Progenitor cell of endocrine pancreas (in vitro differentiated cells): Measurements from ENCODE around the gene FRY. TPM values are rescaled to one million over a fixed set of nuclear protein-coding genes. Genes with fewer than 3 reads are reported as not detected.

Experiments used
- DNase-seq: peaks from one replicate; pipeline ENCODE4 v3.0.0; 2021; ENCODE audit warnings: low spot score; ENCODE audit not compliant: unreplicated experiment
- H3K27ac Mint-ChIP-seq: 2 replicates; pipeline ENCODE4 v1.8.0; 2021; ENCODE audit warnings: mild to moderate bottlenecking, moderate library complexity, mixed read lengths
- H3K27me3 Mint-ChIP-seq: 2 replicates; pipeline ENCODE4 v1.8.0; 2021; ENCODE audit warnings: mixed read lengths
- H3K36me3 Mint-ChIP-seq: 2 replicates; pipeline ENCODE4 v1.8.0; 2022; ENCODE audit warnings: mixed read lengths; ENCODE audit not compliant: insufficient read depth
- H3K4me1 Mint-ChIP-seq: 2 replicates; pipeline ENCODE4 v1.8.0; 2021; ENCODE audit warnings: low read depth, mixed read lengths
- H3K4me3 Mint-ChIP-seq: 2 replicates; pipeline ENCODE4 v1.8.0; 2021; ENCODE audit warnings: low read depth, mild to moderate bottlenecking, moderate library complexity, mixed read lengths
- H3K9me3 Mint-ChIP-seq: 2 replicates; pipeline ENCODE4 v1.8.0; 2021; ENCODE audit warnings: low read depth, mixed read lengths
- total RNA-seq: library from RNA; stranded (reverse); gene quantifications from 2 replicates; pipeline ENCODE4 v1.2.1, GENCODE V29; 2021
- TF ChIP-seq, protein P1 (sequence below): fragments of 200-600 bp; sonication (generic); IDR thresholded peaks from one replicate; pipeline ENCODE4 v1.5.0; 2021; ENCODE audit warnings: antibody characterized with exemption, mild to moderate bottlenecking; ENCODE audit not compliant: unreplicated experiment

FRY gene
- total RNA-seq, 1 donor from 2014 or later = 14.3 TPM

DNA sequence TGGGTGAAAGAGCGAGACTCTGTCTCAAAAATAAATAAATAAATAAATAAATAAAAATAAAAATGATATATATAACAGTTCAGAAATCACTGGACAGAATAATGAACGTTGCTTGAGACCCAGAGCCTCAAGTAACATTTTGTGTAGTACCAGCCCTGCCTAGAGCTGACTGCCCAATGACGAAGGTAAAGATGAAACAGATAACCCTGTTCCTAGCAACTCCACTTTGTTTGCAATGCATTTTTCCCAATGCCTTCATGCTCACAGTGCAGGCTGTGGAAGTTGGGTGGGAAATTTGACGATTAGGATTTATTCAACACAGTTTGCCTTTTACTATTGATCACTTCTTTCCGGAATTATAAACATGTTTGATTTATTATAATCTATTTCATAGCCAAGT is 22.2 kb upstream of the FRY start:
- Mint-ChIP-seq H3K9me3 (no peaks in the 10 kb centered on the region), H3K27me3 (no peaks in the 10 kb centered on the region), H3K36me3 (no peaks in the 10 kb centered on the region), H3K4me1 (peaks cover 4% of the 10 kb centered on the region), H3K27ac (no peak overlapping the region), H3K4me3 (no peak overlapping the region)
- TF ChIP-seq, protein P1, sequence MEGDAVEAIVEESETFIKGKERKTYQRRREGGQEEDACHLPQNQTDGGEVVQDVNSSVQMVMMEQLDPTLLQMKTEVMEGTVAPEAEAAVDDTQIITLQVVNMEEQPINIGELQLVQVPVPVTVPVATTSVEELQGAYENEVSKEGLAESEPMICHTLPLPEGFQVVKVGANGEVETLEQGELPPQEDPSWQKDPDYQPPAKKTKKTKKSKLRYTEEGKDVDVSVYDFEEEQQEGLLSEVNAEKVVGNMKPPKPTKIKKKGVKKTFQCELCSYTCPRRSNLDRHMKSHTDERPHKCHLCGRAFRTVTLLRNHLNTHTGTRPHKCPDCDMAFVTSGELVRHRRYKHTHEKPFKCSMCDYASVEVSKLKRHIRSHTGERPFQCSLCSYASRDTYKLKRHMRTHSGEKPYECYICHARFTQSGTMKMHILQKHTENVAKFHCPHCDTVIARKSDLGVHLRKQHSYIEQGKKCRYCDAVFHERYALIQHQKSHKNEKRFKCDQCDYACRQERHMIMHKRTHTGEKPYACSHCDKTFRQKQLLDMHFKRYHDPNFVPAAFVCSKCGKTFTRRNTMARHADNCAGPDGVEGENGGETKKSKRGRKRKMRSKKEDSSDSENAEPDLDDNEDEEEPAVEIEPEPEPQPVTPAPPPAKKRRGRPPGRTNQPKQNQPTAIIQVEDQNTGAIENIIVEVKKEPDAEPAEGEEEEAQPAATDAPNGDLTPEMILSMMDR = no peak
- DNase-seq = no peak

DNA sequence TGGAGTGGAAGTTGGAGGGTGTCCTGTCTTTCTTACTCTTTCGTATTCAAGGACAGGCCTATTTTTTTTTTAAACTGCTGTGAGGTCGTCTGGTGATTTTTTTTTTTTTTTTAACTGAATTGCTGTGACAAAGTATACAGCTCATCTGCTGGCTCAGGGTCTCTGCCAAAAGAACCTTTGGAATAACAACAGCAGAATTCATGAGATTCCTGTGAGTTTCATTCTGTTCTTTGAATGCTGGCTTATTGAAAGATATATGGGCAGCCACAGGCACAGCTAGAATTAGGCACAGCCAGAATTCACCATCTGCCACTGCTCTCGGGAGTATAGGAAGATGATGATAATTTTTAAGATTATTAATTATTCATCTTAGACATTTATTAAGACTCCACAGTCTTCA is 21.4 kb upstream of the FRY start:
- no peak for DNase-seq
- TF ChIP-seq, protein P1 = no peak
- no peaks in the 10 kb centered on the region for H3K36me3 Mint-ChIP-seq
- H3K9me3 Mint-ChIP-seq = no peaks in the 10 kb centered on the region
- H3K4me1 Mint-ChIP-seq = peaks cover 4% of the 10 kb centered on the region
- H3K4me3 Mint-ChIP-seq = no peak overlapping the region
- H3K27ac Mint-ChIP-seq = no peak overlapping the region
- no peaks in the 10 kb centered on the region for H3K27me3 Mint-ChIP-seq

DNA sequence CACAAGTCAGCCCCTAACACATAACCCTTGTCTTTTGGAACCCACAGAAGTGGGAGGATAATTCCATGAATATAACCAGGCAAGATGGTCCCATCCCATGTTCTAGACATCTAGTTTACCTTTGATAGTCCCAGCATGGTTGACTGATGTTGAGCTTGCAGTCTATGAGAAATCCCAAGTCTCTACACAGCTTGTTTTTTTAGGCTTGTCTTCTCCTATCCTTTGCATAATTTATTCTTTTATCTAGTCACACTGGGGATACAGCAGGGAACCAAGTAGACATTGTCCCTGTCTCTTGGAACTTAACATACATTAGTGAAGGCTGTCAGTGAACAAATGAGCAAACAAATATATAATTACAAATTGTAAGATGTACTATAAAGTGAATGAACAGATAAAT is 19.6 kb upstream of the FRY start:
- Mint-ChIP-seq H3K4me3 (no peak overlapping the region), H3K9me3 (no peaks in the 10 kb centered on the region), H3K4me1 (peaks cover 4% of the 10 kb centered on the region), H3K27ac (no peak overlapping the region), H3K36me3 (no peaks in the 10 kb centered on the region), H3K27me3 (no peaks in the 10 kb centered on the region)
- no peak for DNase-seq
- TF ChIP-seq, protein P1 = no peak

DNA sequence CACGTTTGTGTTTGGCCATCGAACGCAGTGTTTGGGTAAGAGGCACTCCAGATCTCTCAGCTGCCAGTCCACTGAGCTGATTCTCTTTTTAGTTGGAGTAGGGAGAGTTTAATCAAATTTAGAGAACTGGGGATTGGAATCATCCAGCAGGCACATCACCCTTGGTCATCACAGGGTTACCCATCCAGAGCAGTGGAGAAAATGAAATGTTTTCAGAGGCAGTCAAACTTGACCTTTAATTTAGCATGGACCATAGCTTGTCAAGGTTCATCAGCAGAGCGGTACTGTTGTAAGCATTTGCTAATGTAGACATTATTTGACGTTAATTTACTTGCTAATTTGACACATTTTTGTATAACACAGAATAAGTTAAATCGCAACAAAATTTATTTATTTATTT is 18.4 kb upstream of the FRY start:
- no peak overlapping the region for H3K27ac Mint-ChIP-seq
- DNase-seq = no peak
- H3K27me3 Mint-ChIP-seq = no peaks in the 10 kb centered on the region
- no peak overlapping the region for H3K4me3 Mint-ChIP-seq
- H3K36me3 Mint-ChIP-seq = no peaks in the 10 kb centered on the region
- peaks cover 4% of the 10 kb centered on the region for H3K4me1 Mint-ChIP-seq
- no peaks in the 10 kb centered on the region for H3K9me3 Mint-ChIP-seq
- TF ChIP-seq, protein P1 = no peak

DNA sequence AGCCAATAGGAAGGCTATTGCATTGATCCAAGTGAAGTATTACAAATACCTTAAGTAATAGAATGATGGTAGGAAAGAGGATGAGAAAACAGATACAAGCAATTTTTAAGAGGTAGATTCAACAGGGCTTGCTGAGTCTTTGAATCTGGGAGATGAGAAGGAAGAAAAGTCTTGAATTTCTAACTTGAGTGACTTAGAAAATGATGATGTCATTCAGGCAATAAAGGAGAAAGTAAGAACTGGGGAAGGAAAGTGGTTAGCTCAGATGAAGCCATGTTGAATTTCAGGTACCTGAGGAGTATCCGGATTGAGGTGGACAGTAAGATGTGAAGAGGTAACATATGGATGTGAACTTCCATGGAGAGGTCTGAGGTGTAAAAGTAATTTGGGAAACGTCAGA is 15.5 kb upstream of the FRY start:
- no peak overlapping the region for H3K27ac Mint-ChIP-seq
- H3K4me1 Mint-ChIP-seq = no peaks in the 10 kb centered on the region
- no peak for DNase-seq
- no peaks in the 10 kb centered on the region for H3K9me3 Mint-ChIP-seq
- no peaks in the 10 kb centered on the region for H3K27me3 Mint-ChIP-seq
- no peaks in the 10 kb centered on the region for H3K36me3 Mint-ChIP-seq
- no peak overlapping the region for H3K4me3 Mint-ChIP-seq
- TF ChIP-seq, protein P1 = no peak
